ENCODE results near the gene HIVEP3.

The HIVEP3 gene

GRCh38 chr1:41813226-41813625 lies 105.5 kb downstream of the HIVEP3 start:
- DNase-seq (ENCODE audit: low read depth in 2 of 2), result no peak

- no peak for DNase-seq (ENCODE audit: low read depth in 2 of 2)
These were observed 106.3 kb downstream of the HIVEP3 start for GRCh38 chr1:41812453-41812852.

GRCh38 chr1:41812051-41812450 lies 106.7 kb downstream of the HIVEP3 start:
- DNase-seq (ENCODE audit: low read depth in 2 of 2), result peak in 1 of 2 donors; percentile 44

- DNase-seq (ENCODE audit: low read depth in 2 of 2), result peak in 1 of 2 donors; percentile 41
These were observed 107.5 kb downstream of the HIVEP3 start for GRCh38 chr1:41811051-41811795.

GRCh38 chr1:41810446-41810845 lies 108.3 kb downstream of the HIVEP3 start:
- peak in 1 of 2 donors; percentile 37 for DNase-seq (ENCODE audit: low read depth in 2 of 2)

GRCh38 chr1:41809692-41810091 lies 109.0 kb downstream of the HIVEP3 start:
- DNase-seq (ENCODE audit: low read depth in 2 of 2), result no peak

- no peak for DNase-seq (ENCODE audit: low read depth in 2 of 2)
These were observed 111.3 kb downstream of the HIVEP3 start for GRCh38 chr1:41807390-41807789.

- peak in 1 of 2 donors; percentile 50 for DNase-seq (ENCODE audit: low read depth in 2 of 2)
These were observed 112.1 kb downstream of the HIVEP3 start for GRCh38 chr1:41806472-41807155.

GRCh38 chr1:41805771-41806471 lies 112.8 kb downstream of the HIVEP3 start:
- DNase-seq (ENCODE audit: low read depth in 2 of 2), result no peak

- DNase-seq (ENCODE audit: low read depth in 2 of 2), result no peak
These were observed 114.5 kb downstream of the HIVEP3 start for GRCh38 chr1:41804176-41804575.

- no peak for DNase-seq (ENCODE audit: low read depth in 2 of 2)
These were observed 115.1 kb downstream of the HIVEP3 start for GRCh38 chr1:41803656-41804055.

GRCh38 chr1:41802532-41803501 lies 115.9 kb downstream of the HIVEP3 start:
- no peak for DNase-seq (ENCODE audit: low read depth in 2 of 2)

GRCh38 chr1:41800311-41800829 lies 118.4 kb downstream of the HIVEP3 start:
- DNase-seq (ENCODE audit: low read depth in 2 of 2), result no peak

- DNase-seq (ENCODE audit: low read depth in 2 of 2), result no peak
These were observed 119.0 kb downstream of the HIVEP3 start for GRCh38 chr1:41799723-41800122.

GRCh38 chr1:41799205-41799604 lies 119.5 kb downstream of the HIVEP3 start:
- DNase-seq (ENCODE audit: low read depth in 2 of 2), result no peak

- DNase-seq (ENCODE audit: low read depth in 2 of 2), result no peak
These were observed 123.4 kb downstream of the HIVEP3 start for GRCh38 chr1:41795205-41795762.

GRCh38 chr1:41794031-41794430 lies 124.7 kb downstream of the HIVEP3 start:
- DNase-seq (ENCODE audit: low read depth in 2 of 2), result no peak

GRCh38 chr1:41792485-41792770 lies 126.3 kb downstream of the HIVEP3 start:
- no peak for DNase-seq (ENCODE audit: low read depth in 2 of 2)

- DNase-seq (ENCODE audit: low read depth in 2 of 2), result peak in 1 of 2 donors; percentile 38
These were observed 126.8 kb downstream of the HIVEP3 start for GRCh38 chr1:41791667-41792484.

- DNase-seq (ENCODE audit: low read depth in 2 of 2), result no peak
These were observed 128.4 kb downstream of the HIVEP3 start for GRCh38 chr1:41790351-41790750.
